Bone marrow (tissue), 2 donors: ENCODE measurements around the gene ARL4D.
"Not testable (repeated sequence)": the region's sequence is repeated elsewhere in the genome, so short reads cannot be mapped to it uniquely, and the experiment has no call there.

Source experiments
- DNase-seq, 2 donors: peaks; one replicate each; lab custom pipeline; 2025; lab: John Stamatoyannopoulos, UW

The ARL4D gene

GRCh38 chr17:43369986-43370385 is 28.8 kb upstream of the ARL4D start:
- DNase-seq = no peak

GRCh38 chr17:43371227-43371821 is 27.5 kb upstream of the ARL4D start:
- no peak for DNase-seq

- DNase-seq = peak in 1 of 2 donors; percentile 48
Observed at GRCh38 chr17:43372273-43372911, 26.4 kb upstream of the ARL4D start.

- DNase-seq = no peak
Observed at GRCh38 chr17:43373356-43373755, 25.4 kb upstream of the ARL4D start.

GRCh38 chr17:43375915-43376314 is 22.9 kb upstream of the ARL4D start:
- DNase-seq = not testable (repeated sequence)

GRCh38 chr17:43377056-43377810 is 21.6 kb upstream of the ARL4D start:
- no peak for DNase-seq

- DNase-seq = no peak
Observed at GRCh38 chr17:43378766-43379165, 20.0 kb upstream of the ARL4D start.

GRCh38 chr17:43380307-43380706 is 18.5 kb upstream of the ARL4D start:
- DNase-seq = no peak

- DNase-seq = no peak
Observed at GRCh38 chr17:43381204-43381603, 17.6 kb upstream of the ARL4D start.

GRCh38 chr17:43381621-43382020 is 17.2 kb upstream of the ARL4D start:
- no peak for DNase-seq

- no peak for DNase-seq
Observed at GRCh38 chr17:43382776-43383175, 16.0 kb upstream of the ARL4D start.

- DNase-seq = no peak
Observed at GRCh38 chr17:43383372-43383771, 15.4 kb upstream of the ARL4D start.

- no peak for DNase-seq
Observed at GRCh38 chr17:43383826-43384475, 14.8 kb upstream of the ARL4D start.

- no peak for DNase-seq
Observed at GRCh38 chr17:43384476-43384862, 14.3 kb upstream of the ARL4D start.

- no peak for DNase-seq
Observed at GRCh38 chr17:43385046-43385831, 13.6 kb upstream of the ARL4D start.

- DNase-seq = peak; percentile 82 to 92
Observed at GRCh38 chr17:43388359-43389045, 10.3 kb upstream of the ARL4D start.

- DNase-seq = peak; percentile 52 to 62
Observed at GRCh38 chr17:43389046-43389947, 9.5 kb upstream of the ARL4D start.

- DNase-seq = no peak
Observed at GRCh38 chr17:43392397-43392796, 6.4 kb upstream of the ARL4D start.

- peak; percentile 53 to 79 for DNase-seq
Observed at GRCh38 chr17:43393944-43394482, 4.8 kb upstream of the ARL4D start.

GRCh38 chr17:43394696-43395095 is 4.1 kb upstream of the ARL4D start:
- DNase-seq = not testable (repeated sequence)
